Esophagus squamous epithelium (tissue), 4 donors: Measurements from ENCODE around the gene ASAP2.

Source experiments
- CTCF ChIP-seq, 6 experiments: fragments of 450-650 bp in 4 of 6; fragments of 200-600 bp in 2 of 6; sonication (generic) in 2 of 6; IDR thresholded peaks; one replicate each; pipeline ENCODE4 v1.5.1; 2016 to 2019; ENCODE audit warnings: antibody characterized with exemption in 6 of 6, mild to moderate bottlenecking in 4 of 6, moderate library complexity in 4 of 6
- POLR2A ChIP-seq, 4 donors: fragments of 450-650 bp; IDR thresholded peaks; one replicate each; pipeline ENCODE4 v1.6.1; 2017; ENCODE audit warnings: antibody characterized with exemption in 4 of 4, mild to moderate bottlenecking in 4 of 4, moderate library complexity in 3 of 4

- TF ChIP-seq CTCF (IDR thresholded peaks at IDR 0.05) (no peak), POLR2A (IDR thresholded peaks at IDR 0.05) (no peak)
These were observed 62.7 kb downstream of the ASAP2 start for GRCh38 chr2:9269295-9269694.
